HG03575 (cell line): ENCODE measurements around the gene PLVAP.
"Not testable (repeated sequence)": the region's sequence is repeated elsewhere in the genome, so short reads cannot be mapped to it uniquely, and the experiment has no call there.

Experiments
- ATAC-seq: cut with Tn5 transposase; IDR thresholded peaks from one replicate; pipeline ENCODE4 v1.9.1; 2021; ENCODE audit not compliant: unreplicated experiment, insufficient number of reproducible peaks, low FRiP score; ENCODE audit errors: extremely low read depth

The PLVAP gene

GRCh38 chr19:17363852-17364605, 13.1 kb downstream of the PLVAP start:
- ATAC-seq = not testable (repeated sequence)

GRCh38 chr19:17359905-17360800, 17.0 kb downstream of the PLVAP start:
- ATAC-seq = no peak

- no peak for ATAC-seq
Measured at GRCh38 chr19:17358395-17358794, 18.7 kb downstream of the PLVAP start.

GRCh38 chr19:17357724-17358123, 19.4 kb downstream of the PLVAP start:
- no peak for ATAC-seq

- ATAC-seq = no peak
Measured at GRCh38 chr19:17357078-17357666, 20.0 kb downstream of the PLVAP start.

GRCh38 chr19:17353386-17353785, 23.8 kb downstream of the PLVAP start:
- no peak for ATAC-seq

- ATAC-seq = no peak
Measured at GRCh38 chr19:17352608-17353280, 24.4 kb downstream of the PLVAP start.

GRCh38 chr19:17351815-17352435, 25.2 kb downstream of the PLVAP start:
- ATAC-seq = no peak

GRCh38 chr19:17348700-17349099, 28.4 kb downstream of the PLVAP start:
- no peak for ATAC-seq

GRCh38 chr19:17347877-17348276, 29.3 kb downstream of the PLVAP start:
- ATAC-seq = no peak

- ATAC-seq = no peak
Measured at GRCh38 chr19:17347361-17347760, 29.8 kb downstream of the PLVAP start.

GRCh38 chr19:17346109-17346671, 31.0 kb downstream of the PLVAP start:
- ATAC-seq = no peak

GRCh38 chr19:17341845-17342244, 35.3 kb downstream of the PLVAP start:
- no peak for ATAC-seq

GRCh38 chr19:17341386-17341785, 35.8 kb downstream of the PLVAP start:
- no peak for ATAC-seq

GRCh38 chr19:17340871-17341357, 36.2 kb downstream of the PLVAP start:
- no peak for ATAC-seq

- ATAC-seq = no peak
Measured at GRCh38 chr19:17340302-17340870, 36.8 kb downstream of the PLVAP start.

- ATAC-seq = no peak
Measured at GRCh38 chr19:17339088-17339741, 37.9 kb downstream of the PLVAP start.
